NCI-H2171 treated with DMSO at 0.1 percent for 48 hours (cell line): ENCODE data around the gene COL25A1.

Experiments used
- DNase-seq: peaks from one replicate; lab custom pipeline; 2025; lab: John Stamatoyannopoulos, UW

COL25A1 gene

DNA sequence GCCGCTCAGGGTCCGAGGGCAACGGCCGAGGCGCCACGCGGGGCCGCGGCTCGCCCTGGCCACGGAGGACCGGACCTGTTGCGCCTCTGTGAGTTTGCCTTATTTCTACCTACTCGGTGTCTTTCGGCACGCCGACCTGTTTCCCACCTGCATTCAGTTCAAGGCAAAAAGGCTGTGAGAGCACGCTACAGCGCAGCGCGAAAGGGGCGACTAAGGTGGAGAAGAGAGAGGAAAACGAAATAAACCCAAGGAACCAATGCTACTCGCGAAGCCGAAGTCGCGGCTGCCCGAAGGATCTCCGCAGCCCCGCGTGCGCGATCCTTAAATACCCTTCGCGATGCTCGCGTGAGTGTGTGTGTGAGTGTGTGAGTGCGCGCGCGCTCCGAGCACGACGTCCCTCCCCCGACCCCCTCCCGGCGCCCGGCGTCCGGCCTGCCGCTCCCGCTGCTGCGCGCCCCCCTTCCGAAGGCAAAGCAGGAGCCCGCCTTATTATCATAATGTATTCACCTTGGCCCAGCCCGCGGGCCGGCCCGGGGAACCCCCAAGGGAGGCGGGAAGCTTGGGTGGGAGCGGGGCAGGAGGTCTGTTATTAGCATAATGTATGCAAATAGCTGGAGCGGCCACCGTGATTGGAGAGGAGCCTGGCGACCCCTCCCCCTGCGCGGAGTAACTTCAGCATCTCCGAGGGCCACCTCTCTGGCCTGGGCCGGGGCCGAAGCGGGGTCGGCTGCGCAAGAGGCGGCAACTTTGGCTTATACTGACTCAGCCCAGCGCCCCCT is at the start of gene COL25A1:
Gene COL25A1 (minus strand): TSS at position 298 of the 779 bp plus-strand sequence.
- no peak for DNase-seq

DNA sequence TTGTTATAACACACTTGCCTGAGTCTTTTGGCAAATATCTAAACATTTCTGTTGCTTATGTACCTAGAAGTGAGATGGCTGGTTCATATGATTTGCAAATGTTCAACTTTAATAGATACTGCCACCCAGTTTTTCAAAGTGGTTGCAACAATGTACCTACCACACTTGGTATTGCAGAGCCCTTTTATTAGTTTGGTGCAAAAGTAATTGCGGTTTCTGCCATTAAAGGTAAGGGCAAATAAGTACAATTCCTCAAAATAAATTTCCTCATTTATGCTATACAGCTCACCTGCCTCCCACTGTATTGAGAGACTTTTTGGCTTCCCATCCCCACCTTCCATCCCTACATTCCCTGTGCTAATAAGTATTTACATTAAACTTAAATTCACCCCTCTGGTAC is 47.7 kb upstream of the COL25A1 start:
- no peak for DNase-seq

DNA sequence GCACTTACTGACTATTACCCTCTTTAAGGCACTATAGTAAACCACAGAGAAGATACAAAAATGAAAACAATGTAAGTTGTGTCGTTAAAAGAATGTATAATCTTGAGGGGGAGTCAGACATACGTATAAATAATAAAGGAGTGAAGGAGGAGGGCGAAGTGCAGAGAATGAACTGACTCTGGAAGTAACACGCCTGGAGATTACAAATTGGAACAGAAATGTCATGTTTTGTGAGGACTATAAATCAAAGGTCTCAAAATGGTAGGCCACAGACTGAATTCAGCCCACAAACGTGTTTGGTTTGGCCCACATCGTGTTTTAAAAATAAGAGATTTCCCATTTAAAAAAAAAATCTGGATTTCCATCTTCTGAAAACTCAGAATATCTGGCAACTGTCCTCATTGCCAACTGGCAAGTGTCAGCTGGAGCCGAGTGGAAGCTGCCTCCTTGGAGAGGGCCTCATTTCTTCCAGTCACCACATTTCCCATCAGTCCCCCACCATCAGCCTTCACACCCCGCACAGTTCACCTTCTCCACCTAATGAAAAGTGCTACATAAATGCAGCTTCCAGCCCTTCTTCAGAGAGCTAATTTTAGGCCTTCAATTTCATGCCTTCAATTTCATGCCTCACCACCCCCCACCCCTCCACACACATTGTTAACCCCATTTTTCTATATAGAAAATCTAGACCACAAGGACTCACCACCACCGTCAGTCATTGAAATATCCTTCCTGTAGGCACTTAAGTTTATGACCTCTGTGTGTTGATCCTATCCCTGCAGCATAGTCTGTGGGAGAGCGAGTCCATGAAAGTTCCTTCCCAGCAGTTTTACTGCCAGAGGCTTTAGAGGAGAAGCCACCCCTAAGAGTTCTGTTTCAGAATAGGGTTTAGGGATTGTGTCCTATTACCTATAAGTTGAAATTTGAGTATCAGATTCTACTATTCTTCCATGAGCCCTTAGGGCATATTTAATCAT is 32.0 kb upstream of the COL25A1 start:
- DNase-seq = no peak

DNA sequence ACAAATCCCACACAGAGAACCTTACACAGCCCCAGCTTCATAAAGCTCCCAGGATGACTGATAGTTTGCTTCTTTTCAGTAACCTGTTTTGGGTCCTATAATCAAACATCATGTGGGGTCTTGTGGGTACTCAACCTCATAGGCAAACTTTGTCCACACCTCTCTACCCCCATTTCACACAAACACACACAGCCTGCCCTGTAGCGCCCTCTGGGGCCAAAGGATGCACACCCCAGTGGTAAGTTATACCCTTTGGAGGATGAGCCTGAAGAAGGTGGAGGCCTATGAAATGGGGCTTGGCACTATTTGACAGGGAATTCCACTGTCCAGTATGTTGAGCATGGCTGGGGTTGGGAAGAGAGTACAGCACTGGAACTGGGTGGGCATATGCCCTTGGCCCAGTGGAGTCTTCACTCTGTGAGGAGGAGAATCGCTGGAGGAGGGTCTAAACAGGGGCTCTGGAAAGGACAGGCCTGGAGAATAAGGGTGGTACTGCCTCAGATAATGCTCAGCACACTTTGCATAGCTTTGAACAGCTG is 30.5 kb upstream of the COL25A1 start:
- DNase-seq = no peak

DNA sequence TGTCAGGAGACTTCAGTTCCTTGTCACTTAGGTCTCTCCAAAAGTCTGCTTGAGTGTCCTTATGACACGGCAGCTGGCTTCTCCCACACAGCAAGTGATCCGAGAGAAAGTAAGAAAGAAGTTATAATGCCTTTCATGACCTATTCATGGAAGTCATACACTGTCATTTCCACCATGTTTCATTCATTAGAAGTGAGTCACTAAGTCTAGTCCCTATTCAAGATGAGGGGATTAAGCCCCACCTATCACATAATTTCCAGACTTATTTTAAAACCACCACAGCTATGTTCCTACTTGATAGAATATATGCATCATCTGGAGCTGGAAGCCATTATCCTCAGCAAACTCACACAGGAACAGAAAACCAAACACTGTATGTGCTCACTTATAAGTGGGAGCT is 25.2 kb upstream of the COL25A1 start:
- no peak for DNase-seq

DNA sequence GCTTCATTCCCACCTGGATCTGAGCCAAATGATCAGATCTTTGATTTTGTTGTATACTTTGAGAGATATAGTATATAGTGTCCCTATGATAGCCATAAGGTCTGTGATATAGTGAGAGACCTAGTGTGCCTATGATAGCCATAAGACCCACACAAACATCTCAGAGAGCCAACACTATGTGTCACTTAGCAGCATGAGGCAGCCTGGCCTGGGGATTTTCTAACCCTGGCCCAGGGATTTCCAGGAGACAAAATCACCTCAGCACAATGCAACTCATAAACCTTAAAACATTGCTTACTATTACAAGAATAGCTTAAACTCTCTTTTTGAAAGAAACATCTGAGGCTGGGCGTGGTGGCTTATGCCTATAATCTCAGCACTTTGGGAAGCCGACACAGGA is 23.2 kb upstream of the COL25A1 start:
- no peak for DNase-seq

DNA sequence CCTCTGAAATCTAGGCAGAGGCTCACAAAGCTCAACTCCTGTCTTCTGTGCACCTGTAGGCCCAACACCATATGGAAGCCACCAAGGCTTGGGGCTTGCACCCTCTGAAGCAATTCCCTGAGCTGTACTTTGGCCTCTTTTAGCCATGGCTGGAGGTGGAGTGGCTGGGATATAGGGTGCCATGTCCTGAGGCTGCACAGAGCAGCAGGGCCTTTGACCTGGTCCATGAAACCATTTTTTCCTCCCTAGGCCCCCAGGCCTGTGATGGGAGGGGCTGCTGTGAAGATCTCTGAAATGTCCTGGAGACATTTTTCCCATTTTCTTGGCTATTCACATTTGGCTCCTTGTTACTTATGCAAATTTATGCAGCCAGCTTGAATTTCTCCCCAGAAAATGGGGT is 20.9 kb upstream of the COL25A1 start:
- DNase-seq = no peak

DNA sequence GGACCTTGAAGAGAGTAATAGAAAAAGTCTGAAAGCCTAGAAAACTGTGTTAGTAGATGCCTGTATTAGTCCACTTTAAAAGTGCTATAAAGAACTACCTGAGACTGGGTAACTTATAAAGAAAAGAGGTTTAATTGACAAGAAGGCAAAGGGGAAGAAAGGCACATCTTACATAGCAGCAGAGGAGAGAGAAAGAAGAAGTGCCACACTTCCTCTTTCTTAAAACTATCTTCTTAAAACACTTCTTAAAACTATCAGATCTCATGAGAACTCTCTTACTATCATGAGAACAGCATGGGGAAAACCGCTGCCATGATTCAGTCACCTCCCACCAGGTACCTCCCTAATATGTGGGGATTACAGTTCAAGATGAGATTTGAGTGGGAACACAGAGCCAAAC is 18.8 kb upstream of the COL25A1 start:
- DNase-seq = no peak

DNA sequence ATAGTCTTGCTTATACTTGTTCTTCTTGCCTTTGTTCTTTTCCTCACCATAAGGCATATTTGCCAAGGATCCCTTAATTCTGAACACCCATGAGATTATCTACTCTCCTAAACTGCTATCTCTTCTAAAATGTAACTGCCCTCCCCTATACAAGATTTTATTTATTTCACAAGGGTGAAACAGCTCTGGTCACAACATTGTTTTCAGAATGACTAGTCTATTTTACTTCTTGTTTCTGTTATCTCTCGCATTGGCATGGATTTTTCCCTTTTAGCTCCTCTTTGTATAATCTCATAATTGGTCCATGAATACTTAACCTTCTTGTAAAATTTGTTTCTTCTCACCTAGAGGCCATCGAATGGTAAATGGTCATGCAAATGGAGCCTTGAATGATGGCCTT is 17.2 kb upstream of the COL25A1 start:
- no peak for DNase-seq

DNA sequence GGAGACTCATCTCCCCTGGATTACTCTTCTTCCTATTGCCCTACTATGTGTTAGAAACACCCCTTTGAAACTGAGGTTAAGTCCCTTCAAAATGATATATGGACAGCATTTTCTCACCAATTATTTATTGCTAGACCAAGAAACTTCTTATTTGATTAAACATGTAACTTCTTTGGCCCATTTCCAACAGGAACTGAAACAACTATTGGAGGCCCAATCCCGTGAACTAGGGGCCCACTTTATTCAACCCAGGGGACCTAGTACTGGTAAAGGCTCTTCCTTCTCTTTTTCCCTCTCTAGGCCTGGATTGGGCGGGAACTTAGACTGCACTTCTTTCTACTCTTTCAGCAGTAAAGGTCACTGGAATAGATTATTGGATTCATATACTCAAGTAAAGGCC is 16.7 kb upstream of the COL25A1 start:
- DNase-seq = no peak

DNA sequence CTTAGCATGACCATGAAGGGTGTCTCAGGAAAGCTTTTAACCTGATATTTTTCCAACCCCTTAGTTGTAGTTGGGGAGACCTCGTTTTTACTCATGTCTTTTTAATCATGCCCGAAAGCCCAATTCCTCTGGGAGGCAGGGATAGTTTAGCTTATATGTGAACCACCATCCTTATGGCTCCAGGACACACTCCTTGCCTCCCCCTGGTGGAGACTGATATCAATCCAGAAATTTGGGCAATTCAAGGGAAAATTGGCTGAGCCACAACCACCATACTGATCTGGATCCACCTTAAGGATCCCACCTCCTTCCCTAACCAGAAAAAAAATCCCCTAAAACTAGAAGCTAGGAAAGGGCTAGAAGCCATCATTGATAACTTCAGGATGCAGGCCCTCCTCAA is 13.4 kb upstream of the COL25A1 start:
- DNase-seq = no peak

DNA sequence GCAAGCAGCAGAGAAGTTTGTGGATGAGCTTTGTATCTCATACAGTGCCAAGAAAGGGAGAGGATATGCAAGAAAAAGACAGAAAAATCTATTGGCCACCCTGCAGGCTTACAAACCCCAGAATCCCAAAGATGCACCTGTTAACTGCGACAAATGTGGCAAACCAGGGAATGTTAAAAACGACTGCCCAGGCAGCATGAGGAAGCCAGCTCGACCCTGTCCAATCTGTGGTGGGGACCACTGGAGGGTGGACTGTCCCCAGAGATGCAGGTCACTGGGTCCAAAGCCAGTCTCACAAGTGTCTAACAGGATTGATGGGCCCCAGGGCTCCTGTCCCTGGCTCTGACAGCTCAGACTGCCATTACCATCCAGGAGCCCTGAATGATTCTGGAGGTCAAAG is 12.9 kb upstream of the COL25A1 start:
- no peak for DNase-seq

DNA sequence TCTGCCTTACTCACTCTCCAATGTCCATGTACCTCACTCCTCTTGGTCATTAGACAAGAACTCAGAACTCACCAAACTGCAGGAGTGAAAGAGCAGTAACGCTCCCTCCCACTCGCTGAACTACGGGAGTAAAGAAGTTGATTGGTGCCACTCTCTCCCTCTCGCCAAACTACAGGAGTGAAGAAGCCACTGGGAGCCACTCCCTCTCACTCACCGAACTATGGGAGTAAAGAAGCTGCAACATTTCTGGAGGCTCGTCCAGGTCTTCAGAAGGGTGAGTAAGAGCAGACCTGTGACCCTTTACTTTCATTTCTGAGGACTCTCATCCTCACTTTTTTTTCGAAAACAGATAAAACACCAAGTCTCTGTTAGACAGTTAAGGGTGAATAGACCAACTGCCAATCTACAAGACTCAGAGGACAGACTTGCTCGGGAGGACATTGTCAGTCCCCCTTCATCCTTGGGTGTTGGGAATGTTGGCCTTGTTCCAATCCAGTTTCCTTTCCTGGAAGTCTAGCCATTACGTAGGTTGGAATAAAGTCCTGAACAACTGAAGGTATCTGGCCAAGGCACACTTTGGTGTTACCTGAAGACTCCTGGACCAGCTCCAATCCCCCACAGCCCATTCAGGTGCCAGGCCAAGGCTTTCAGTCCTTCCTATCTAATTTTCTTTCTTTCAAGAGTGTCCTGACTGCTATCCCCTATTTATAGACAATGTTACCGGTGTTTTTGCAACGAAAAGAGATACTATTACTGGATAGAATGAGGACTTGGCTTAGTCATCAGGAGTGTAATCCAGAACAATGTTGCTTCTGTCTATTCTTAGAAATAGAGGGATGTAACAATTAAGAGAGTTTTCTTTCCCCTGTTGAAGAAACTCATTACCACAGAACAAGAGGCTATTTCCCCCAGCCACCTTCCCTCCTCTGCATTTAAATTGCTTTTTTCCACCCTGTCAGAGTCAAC is 11.0 kb upstream of the COL25A1 start:
- DNase-seq = no peak

DNA sequence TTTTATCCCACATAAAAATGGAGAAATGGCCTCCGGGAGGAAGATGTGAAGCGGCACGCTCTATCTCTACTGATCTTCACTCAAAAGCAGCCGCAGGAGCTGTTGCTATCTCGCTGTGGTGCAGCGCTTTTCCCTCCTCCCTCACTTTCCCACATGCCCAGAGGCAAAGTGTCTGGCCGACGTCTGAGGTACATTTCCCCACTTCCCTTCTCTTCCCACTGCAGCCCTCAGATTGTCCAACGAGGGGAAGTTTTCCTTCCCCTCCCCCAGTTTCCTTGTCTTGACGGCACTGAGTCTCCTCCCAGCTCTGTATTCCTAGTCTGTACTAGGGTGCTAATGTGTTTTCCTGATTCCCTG is 660 bp upstream of the COL25A1 start:
- DNase-seq = no peak

DNA sequence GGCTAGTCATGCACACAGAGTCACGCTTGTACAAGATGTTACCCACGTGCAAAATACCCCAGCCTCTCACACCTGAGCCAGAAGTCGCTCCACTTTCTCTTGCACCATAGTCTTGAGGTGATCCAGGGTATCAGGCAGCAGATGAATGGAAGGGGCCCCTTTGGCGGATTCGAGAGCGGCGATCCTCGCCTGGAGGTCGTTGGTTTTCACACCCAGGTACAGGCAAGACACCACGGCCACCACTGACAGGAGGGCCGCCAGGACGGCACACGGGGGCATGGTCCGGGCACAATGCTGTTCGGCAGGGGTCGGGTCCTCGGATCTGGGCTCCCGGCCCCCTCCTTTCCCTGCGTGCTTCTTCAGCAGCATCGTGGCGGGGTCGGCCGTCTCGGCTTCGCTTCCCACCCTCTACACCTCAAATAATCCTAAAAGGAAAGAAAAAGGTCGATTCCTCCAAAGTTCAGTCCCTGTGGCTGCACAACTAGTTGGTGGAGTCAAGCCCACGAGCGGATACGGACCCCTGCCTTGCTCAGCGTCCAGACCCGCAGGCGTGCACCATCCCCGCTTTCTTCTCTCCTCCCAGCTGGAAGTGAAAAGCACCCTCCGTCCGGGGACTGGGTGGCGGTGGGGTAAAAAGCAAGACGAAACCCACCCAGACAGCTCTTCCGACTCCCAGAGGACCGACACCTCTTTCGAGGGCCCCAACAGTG is 652 bp downstream of the COL25A1 start:
- no peak for DNase-seq

DNA sequence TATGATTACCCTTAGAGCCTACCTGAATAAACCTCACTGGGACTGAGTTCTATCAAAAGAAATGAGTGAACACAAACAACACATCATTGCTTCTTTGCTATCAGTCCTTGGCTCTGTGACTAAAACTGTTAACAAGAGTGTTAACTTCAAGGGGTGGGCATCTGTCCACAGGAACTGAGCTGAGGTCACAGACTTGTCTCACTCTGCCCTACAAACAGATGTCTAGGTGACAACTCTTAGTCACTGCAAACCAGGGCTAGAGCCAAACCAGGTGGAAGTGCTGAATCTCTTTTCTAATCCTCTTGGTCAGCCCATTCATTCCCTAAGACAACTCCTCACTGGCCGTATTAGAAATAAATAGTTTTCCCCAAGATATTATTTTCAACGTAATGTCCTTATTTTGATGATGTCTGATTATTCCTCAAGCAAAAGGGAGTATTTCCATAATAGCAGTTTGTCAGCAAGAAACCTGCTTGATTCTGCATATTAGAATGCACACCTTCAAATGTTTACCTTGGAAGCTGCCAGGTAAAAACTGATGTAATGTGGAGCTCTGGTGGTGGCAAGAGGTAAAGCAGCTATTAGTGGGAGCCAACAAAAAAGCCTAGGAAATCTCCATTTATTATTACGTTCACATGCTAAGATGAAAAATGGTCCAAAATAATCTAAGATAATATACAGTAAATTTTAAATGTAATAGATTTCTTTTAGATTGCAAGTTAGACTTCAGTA is 4.0 kb downstream of the COL25A1 start:
- DNase-seq = peak; percentile 7

DNA sequence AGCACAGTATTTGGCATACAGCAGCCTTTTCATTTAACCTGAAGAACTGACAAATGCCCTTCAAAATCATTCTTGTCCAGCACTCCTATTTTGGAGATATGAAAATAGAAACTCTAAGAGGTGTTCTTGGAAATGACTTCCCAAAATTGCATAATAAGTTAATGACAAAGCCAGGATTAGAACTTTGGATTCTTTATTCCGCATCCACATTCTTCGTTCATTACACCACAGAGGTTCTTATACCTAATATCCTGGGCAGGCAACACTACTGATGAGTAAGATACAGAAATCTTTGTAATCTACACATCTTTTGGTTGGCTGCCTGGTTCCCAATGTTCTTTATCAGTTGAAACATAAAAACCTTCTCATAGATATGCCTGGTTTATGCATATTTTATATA is 5.9 kb downstream of the COL25A1 start:
- DNase-seq = no peak

DNA sequence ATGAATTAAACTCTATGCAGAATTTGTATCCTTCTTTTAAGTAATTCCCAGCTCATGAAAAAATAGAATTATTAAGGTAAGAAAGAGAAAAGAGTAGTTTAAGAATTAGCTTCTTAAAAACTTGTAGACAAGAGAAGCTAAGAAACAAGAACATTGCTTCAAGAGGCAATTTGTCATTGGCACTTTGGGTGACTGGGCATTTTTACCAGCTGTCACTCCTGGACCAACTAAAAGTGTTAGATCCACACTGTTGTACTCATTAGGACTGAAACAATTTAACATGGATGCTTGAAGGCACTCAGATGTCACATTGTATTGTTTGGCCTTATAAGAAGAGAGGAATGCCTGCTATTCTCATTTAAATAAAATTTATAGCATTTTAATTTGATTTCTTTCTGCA is 7.4 kb downstream of the COL25A1 start:
- DNase-seq = no peak

DNA sequence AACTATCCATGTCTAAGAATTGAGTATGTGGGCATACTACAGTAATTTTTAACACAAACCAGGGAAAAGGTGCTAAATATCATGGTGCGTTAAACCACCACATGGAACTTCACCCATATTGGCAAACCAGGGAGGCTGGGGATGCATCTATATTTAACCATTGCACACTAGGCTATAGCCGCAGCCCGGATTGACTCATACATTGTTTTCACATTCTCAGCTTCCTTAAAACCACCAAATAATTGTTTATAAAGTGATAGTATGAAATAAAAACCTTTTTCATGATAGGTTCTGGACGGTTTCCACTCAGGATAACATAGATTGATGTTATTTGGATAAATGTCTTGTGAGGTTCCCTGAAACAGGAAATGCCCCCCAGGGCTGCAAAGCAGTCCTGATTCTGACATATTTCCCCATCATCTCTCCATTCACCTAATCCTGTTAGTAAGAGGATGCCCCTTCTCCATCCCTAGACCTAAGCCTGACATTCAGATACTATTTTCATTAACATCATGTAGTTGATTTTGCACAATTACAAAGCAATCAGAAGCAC is 7.9 kb downstream of the COL25A1 start:
- no peak for DNase-seq

DNA sequence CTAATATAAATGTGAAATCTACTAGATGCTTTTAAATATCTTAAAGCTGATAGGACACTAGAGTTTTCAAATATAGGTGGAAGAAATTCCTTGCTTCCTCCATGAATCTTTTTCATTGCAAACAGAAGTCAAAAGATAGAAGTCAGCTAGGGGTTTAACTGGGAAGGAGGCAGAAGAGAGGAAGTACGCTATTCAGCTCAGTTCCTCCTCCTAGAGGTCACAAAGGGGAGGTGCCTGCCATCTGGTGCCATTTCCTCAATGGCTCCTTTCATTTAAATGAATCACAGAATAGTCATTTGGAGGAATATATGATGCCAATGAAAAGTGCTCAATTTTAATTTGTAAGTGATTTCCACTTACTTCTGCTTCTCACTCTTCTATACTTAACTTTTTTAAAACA is 8.5 kb downstream of the COL25A1 start:
- no peak for DNase-seq
